Epithelial cell of alveolus of lung (primary cell): ENCODE data around the gene AGO3. TPM values are rescaled to one million over a fixed set of nuclear protein-coding genes. Genes with fewer than 3 reads are reported as not detected.

Experiments used
- total RNA-seq: library from RNA; depleted of rRNA; stranded (reverse); fragments of >200 nt; gene quantifications from 2 replicates; pipeline ENCODE4 v1.2.1, GENCODE V29; 2015

Gene AGO3
- total RNA-seq: 4.5 and 8.7 TPM in 2 replicates

DNA sequence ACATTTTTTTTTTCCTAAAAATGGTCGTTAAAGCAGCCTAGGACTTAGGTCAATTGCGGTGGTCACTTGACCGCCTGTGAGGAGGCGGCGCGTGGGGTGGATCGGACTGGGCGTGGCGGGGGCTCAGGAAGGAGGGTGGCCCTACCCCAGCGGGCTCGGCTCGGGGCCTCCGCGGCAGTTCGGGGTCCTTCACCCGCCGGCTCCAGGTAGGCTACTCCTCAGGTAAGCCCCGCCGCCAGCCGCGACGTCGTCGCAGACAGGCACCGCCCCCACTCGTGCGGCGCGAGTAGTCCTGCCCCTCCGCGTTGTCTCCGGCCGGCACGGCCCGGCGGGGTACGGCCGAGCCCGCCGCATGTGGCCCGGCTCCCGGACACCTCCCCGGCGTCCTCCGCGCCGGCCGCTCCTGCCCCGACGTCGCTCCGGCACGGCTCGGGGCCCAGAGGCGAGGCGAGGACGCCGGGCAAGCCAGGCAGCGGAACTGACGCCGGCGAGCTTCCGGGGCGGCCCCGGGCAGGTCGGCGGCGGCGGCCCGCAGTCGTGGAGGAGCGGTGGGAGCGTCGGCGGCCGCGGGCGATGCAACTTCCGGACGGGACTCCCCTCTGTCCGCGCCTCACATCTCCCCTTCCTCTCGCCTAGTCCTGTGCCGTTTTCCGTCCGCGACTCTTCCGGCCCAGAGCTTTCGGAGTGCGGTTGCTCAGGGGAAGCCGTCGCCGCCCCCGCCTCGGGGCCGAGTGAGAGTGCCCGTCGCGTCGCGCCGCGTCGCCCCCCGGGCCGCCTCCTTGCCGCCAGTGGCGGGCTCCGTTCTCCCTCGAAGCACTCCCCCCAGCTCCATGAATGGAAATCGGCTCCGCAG lies at the start of gene AGO3:
AGO3 (plus strand) TSS at position 513 of the 853 bp plus-strand sequence; CDS start at position 835, 322 bp downstream.

GRCh38 chr1:35882945-35883634 lies 47.8 kb upstream of the AGO3 start, which contains the start of gene AGO1:
TSS of gene AGO1 (plus strand) at chr1:35883209. CDS start at chr1:35883422, 213 bp downstream.

DNA sequence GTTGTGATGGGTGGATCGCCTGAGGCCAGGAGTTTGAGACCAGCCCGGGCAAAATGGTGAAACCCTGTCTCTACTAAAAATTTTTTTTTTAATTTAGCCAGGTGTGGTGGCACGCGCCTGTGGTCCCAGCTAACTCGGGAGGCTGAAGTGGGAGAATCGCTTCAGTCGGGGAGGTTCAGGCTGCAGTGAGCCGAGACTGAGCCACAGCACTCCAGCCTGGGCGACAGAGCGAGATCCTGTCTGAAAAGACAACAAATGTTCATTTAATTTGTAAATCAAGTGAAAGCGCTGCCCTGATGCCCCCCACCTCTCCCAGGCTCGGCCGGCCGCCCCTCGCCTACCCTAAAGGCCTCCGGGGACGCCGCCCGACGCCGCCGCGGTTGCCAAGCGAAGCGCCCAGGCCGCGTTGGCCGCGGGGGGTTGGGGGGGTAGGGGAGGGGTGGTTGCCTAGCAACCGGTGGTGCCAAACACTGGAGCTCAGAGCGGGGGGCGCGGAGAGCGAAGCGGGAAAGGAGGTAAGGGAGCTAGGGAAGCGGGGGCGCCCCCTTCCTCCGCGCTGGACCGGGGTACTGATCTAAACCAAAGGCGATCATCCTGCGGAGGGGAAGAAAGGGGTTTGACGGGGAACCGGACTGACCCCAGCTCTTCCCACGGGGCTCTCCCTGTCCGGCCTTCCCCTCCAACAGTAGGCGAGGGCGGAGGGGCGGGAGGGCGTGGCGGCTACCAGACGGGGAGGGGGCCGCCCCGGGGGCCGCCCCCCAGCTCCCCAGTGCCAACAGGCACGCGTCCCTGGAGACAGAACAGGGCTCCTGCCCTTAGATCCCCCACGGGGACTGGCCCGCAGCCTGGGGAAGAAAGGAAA lies 153.0 kb downstream of the AGO3 start, which contains the start of gene TEKT2:
TEKT2 (plus strand) TSS at position 460 of the 862 bp plus-strand sequence. CDS start 828 bp downstream, outside the sequence.

GRCh38 chr1:36088577-36089392 lies 157.9 kb downstream of the AGO3 start, which contains the start of gene ADPRS:
TSS of gene ADPRS (plus strand) at chr1:36088892. CDS start at chr1:36088905, 13 bp downstream.

Other genes starting within 250 kb of the AGO3 start
- 10.1 and 10.7 TPM in 2 replicates for gene C1orf216, start 212.2 kb upstream of the AGO3 start, total RNA-seq
- 3.9 and 12.7 TPM in 2 replicates for gene CLSPN, start 161.1 kb upstream of the AGO3 start, total RNA-seq
- 4.9 and 6.5 TPM in 2 replicates for gene AGO4, start 123.1 kb upstream of the AGO3 start, total RNA-seq
- 12.9 and 15.1 TPM in 2 replicates for gene AGO1, start 47.9 kb upstream of the AGO3 start, total RNA-seq
- 0.24 TPM in 1 of 2 replicates, not detected in the other for gene TEKT2, start 153.0 kb downstream of the AGO3 start, total RNA-seq
- 31.2 and 57.4 TPM in 2 replicates for gene ADPRS, start 157.8 kb downstream of the AGO3 start, total RNA-seq
- 0.24 and 1.8 TPM in 2 replicates for gene COL8A2, start 194.1 kb downstream of the AGO3 start, total RNA-seq
- gene TRAPPC3, start 218.4 kb downstream of the AGO3 start, total RNA-seq: 66.5 and 102 TPM in 2 replicates
- gene MAP7D1, start 225.1 kb downstream of the AGO3 start, total RNA-seq: 148 and 160 TPM in 2 replicates